Measurements from ENCODE around the gene RFWD3.

Gene RFWD3

DNA sequence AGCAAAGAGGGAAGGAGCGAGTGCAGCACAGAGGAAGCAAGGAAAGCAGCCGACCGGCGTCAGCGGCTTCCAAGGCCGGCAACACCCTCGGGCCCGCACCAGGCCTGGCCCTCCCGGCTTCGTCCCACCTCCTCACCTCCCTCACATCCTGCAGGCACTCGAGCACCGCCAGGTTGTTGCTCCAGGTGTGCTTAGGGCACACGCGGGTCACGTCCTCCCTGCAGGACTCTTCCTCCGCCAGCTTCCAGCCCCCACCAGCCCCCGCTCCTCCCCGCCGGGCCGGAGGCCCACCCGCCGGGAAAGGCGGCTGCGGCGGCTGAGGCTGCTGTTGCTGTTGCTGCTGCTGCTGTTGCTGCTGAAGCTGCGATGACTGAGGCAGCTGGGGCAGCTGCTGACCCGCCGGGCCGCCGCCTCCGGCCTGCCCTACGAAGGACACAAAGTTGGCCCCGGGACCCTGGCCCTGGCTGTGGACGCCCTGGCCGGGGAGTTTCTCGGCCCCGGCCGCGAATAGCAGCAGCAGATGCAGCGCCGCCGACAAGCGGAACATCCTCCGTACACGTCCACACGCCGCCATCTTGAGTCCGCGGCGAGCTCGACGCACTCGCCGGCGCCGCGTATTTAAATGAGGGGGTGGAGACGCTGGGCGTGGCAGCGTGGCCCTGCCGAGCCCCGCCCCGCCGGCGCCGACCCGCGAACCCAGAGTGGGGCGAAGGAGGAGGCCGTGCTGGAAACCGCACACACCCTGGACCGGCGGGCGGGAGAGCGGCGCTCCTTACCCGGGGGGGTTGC is 60.0 kb downstream of the RFWD3 start, which contains the start of gene GLG1:
TSS of gene GLG1 (minus strand) at position 594 of the 789 bp plus-strand sequence. CDS start at position 574, 20 bp downstream.
- H3K27me3 ChIP-seq (replicated peaks; ENCODE audit: control insufficient read depth, insufficient read depth, low read length) = no peaks in the 10 kb centered on the region
- no peaks in the 10 kb centered on the region for H3K36me3 ChIP-seq (ENCODE audit: control insufficient read depth, insufficient read depth, low read length)
- peak within 1 kb of the TSS; percentile 98 for H3K4me3 ChIP-seq (replicated peaks; ENCODE audit: low read depth, low read length)
- TF ChIP-seq, protein P1, sequence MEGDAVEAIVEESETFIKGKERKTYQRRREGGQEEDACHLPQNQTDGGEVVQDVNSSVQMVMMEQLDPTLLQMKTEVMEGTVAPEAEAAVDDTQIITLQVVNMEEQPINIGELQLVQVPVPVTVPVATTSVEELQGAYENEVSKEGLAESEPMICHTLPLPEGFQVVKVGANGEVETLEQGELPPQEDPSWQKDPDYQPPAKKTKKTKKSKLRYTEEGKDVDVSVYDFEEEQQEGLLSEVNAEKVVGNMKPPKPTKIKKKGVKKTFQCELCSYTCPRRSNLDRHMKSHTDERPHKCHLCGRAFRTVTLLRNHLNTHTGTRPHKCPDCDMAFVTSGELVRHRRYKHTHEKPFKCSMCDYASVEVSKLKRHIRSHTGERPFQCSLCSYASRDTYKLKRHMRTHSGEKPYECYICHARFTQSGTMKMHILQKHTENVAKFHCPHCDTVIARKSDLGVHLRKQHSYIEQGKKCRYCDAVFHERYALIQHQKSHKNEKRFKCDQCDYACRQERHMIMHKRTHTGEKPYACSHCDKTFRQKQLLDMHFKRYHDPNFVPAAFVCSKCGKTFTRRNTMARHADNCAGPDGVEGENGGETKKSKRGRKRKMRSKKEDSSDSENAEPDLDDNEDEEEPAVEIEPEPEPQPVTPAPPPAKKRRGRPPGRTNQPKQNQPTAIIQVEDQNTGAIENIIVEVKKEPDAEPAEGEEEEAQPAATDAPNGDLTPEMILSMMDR (IDR thresholded peaks at IDR 0.05; ENCODE audit: insufficient read depth, low read length, poor library complexity, severe bottlenecking) = no peak
- peak; percentile 93 for DNase-seq (ENCODE audit: extremely low read depth, insufficient read length)

DNA sequence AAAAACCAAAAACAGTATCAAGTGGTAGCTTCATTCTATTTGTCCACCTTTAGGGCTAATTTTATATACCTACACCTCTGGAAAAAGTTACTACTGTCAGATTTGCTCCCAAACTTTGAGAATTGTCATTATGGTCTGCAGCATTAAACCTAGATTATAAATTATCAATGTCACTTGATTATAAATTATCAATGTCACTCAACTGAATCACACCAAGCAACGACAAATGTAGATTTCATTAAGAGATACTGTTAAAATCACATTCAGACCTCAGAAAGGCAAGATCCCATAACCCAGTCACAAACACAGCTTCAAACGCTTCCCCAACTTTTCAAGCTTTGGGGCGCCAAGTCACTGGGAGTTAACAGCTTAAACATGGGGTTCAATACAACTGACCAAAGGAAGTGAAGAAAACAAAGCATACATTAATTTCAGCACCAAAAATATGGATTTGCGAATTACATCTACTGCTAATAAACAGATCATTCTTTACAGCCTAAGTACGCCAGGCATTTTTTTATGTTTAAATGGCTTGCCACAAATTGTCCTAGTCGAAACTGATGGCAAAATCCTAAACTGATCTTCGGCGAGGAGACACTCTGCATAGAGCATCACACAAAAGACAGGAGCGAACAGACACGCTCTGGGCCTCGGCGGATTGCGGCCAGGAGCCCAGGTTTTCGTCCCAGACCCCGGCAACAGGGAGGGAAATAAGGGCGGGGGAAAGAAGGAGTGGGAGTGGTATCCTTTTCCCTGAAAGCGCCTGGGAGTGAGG is 60.7 kb downstream of the RFWD3 start:
- Histone ChIP-seq H3K4me3 (replicated peaks; ENCODE audit: low read depth, low read length) (peak overlapping the region; percentile 98), H3K36me3 (ENCODE audit: control insufficient read depth, insufficient read depth, low read length) (no peaks in the 10 kb centered on the region), H3K27me3 (replicated peaks; ENCODE audit: control insufficient read depth, insufficient read depth, low read length) (no peaks in the 10 kb centered on the region)
- TF ChIP-seq, protein P1 (IDR thresholded peaks at IDR 0.05; ENCODE audit: insufficient read depth, low read length, poor library complexity, severe bottlenecking) = no peak
- no peak for DNase-seq (ENCODE audit: extremely low read depth, insufficient read length)

DNA sequence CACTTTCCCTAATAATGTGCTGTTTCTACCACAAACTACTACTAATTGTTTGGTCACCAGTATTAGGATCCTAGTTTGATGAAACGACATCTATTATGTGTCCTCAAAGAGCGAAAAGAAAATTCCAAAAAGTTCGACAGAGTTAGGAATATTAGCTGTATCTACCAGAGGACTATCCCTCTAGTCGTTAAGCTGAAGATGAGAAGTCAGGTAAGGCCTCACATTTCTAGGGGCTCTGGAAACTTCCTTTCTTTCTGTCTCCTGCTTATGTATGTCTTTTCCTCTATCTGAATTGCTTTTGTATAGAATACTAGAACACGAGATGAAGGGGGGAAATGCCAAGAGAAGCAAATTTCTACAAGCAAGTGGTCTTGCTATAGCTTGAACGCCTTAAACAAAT is 61.3 kb downstream of the RFWD3 start:
- TF ChIP-seq, protein P1 (IDR thresholded peaks at IDR 0.05; ENCODE audit: insufficient read depth, low read length, poor library complexity, severe bottlenecking) = no peak
- Histone ChIP-seq H3K27me3 (replicated peaks; ENCODE audit: control insufficient read depth, insufficient read depth, low read length) (no peaks in the 10 kb centered on the region), H3K4me3 (replicated peaks; ENCODE audit: low read depth, low read length) (peak overlapping the region; percentile 98), H3K36me3 (ENCODE audit: control insufficient read depth, insufficient read depth, low read length) (no peaks in the 10 kb centered on the region)
- no peak for DNase-seq (ENCODE audit: extremely low read depth, insufficient read length)

DNA sequence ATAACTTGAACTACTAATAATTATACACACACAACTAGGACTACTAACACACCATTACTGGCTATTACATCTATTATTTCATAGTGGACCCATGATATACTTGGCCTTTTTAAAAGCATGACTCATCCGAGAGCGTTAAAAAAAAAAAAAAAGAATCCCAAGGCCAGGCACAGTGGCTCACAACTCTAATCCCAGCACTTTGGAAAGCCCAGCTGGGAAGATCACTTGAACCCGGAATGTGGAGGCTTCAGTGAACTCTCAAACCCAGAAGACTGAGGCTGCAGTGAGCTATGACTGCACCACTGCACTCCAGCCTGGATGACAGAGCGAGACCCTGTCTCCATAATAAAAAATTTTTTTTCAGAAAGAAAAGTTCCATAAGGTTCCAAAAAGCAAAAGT is 62.8 kb downstream of the RFWD3 start:
- H3K27me3 ChIP-seq (replicated peaks; ENCODE audit: control insufficient read depth, insufficient read depth, low read length) = no peaks in the 10 kb centered on the region
- H3K4me3 ChIP-seq (replicated peaks; ENCODE audit: low read depth, low read length) = no peak overlapping the region
- no peak for DNase-seq (ENCODE audit: extremely low read depth, insufficient read length)
- no peaks in the 10 kb centered on the region for H3K36me3 ChIP-seq (ENCODE audit: control insufficient read depth, insufficient read depth, low read length)
- TF ChIP-seq, protein P1 (IDR thresholded peaks at IDR 0.05; ENCODE audit: insufficient read depth, low read length, poor library complexity, severe bottlenecking) = no peak

DNA sequence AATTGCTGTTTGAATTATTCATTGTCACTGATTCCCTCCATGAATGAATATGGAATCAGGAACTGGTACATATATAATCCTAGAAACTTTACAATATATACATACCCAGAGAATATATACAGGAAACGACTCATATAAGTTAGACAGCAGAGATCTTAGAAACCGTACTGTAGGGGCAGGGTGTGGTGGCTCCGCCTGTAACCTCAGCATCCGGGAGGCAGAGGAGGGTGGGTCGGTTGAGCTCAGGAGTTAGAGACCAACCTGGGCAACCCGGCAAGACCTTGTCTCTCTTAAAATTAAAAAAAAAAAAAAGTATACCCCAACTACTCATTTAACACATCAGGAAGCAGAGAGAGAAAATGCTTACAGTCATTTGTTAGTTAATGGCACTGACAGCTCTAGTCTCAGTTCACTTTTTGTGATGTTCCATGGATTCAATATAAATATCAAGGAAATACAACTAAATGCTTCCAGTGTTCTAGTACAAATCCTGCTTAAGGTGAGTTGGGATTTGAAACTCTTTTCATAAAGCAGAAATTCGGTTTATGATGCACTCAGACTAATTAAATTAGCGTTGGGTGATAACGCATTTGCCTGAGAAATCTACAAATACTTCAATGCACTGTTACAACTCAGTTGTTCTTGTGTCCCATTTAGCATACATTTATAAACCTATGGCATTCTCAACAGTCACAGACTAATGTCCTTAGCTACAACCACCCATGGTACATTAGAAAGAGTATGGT is 65.4 kb downstream of the RFWD3 start:
- Histone ChIP-seq H3K4me3 (replicated peaks; ENCODE audit: low read depth, low read length) (no peak overlapping the region), H3K27me3 (replicated peaks; ENCODE audit: control insufficient read depth, insufficient read depth, low read length) (no peaks in the 10 kb centered on the region), H3K36me3 (ENCODE audit: control insufficient read depth, insufficient read depth, low read length) (no peaks in the 10 kb centered on the region)
- peak; percentile 40 for DNase-seq (ENCODE audit: extremely low read depth, insufficient read length)
- TF ChIP-seq, protein P1 (IDR thresholded peaks at IDR 0.05; ENCODE audit: insufficient read depth, low read length, poor library complexity, severe bottlenecking) = no peak

Measured in GM06990 (cell line).